Measurements from ENCODE around the gene NPPB.

DNA sequence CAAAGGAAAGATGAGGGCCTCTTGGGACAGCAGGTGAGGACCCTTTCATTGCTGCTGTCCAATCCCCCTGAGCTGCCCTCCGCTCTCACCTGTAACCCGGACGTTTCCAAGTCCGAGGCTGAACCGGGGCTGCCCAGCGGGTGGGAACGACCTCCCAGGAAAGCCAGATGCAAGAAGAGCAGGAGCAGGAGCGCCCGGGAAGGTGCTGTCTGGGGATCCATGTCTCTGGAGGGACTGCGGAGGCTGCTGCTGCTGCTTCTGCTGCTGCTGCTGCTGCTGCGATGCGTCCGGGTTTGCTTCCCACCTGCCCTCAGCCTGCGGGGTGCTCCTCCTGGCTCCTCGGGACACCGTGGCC is at the start of gene NPPB:
- TF ChIP-seq CTCF (IDR thresholded peaks at IDR 0.05) (no peak), POLR2A (IDR thresholded peaks at IDR 0.05) (no peak), POLR2AphosphoS5 (IDR thresholded peaks at IDR 0.05) (no peak)

All from prostate gland (tissue), 2 donors.